Measurements from ENCODE around the gene SLC46A3.

SLC46A3 gene

GRCh38 chr13:28730762-28731161 lies 12.0 kb upstream of the SLC46A3 start:
- no peak for DNase-seq (ENCODE audit: low spot score)

- DNase-seq (ENCODE audit: low spot score) = no peak
Measured at GRCh38 chr13:28729541-28729940, 10.8 kb upstream of the SLC46A3 start.

- DNase-seq (ENCODE audit: low spot score) = no peak
Measured at GRCh38 chr13:28728642-28729041, 9.9 kb upstream of the SLC46A3 start.

- no peak for DNase-seq (ENCODE audit: low spot score)
Measured at GRCh38 chr13:28725046-28725610, 6.4 kb upstream of the SLC46A3 start.

- DNase-seq (ENCODE audit: low spot score) = no peak
Measured at GRCh38 chr13:28723806-28724205, 5.0 kb upstream of the SLC46A3 start.

GRCh38 chr13:28719227-28720055 lies 671 bp upstream of the SLC46A3 start:
- peak; percentile 20 for DNase-seq (ENCODE audit: low spot score)

- DNase-seq (ENCODE audit: low spot score) = peak; percentile 23
Measured at GRCh38 chr13:28718196-28718542, 601 bp downstream of the SLC46A3 start.

- DNase-seq (ENCODE audit: low spot score) = no peak
Measured at GRCh38 chr13:28717170-28717569, 1.6 kb downstream of the SLC46A3 start.

- no peak for DNase-seq (ENCODE audit: low spot score)
Measured at GRCh38 chr13:28716511-28716910, 2.3 kb downstream of the SLC46A3 start.

- DNase-seq (ENCODE audit: low spot score) = no peak
Measured at GRCh38 chr13:28714651-28715050, 4.1 kb downstream of the SLC46A3 start.

GRCh38 chr13:28710161-28710560 lies 8.6 kb downstream of the SLC46A3 start:
- no peak for DNase-seq (ENCODE audit: low spot score)

GRCh38 chr13:28707629-28708427 lies 10.9 kb downstream of the SLC46A3 start:
- peak; percentile 23 for DNase-seq (ENCODE audit: low spot score)

GRCh38 chr13:28705461-28706083 lies 13.2 kb downstream of the SLC46A3 start:
- DNase-seq (ENCODE audit: low spot score) = no peak

- no peak for DNase-seq (ENCODE audit: low spot score)
Measured at GRCh38 chr13:28704919-28705318, 13.9 kb downstream of the SLC46A3 start.

GRCh38 chr13:28704282-28704681 lies 14.5 kb downstream of the SLC46A3 start:
- DNase-seq (ENCODE audit: low spot score) = no peak

GRCh38 chr13:28699246-28699645 lies 19.5 kb downstream of the SLC46A3 start:
- no peak for DNase-seq (ENCODE audit: low spot score)

GRCh38 chr13:28697441-28697840 lies 21.3 kb downstream of the SLC46A3 start:
- no peak for DNase-seq (ENCODE audit: low spot score)

- peak; percentile 63 for DNase-seq (ENCODE audit: low spot score)
Measured at GRCh38 chr13:28693605-28694491, 24.9 kb downstream of the SLC46A3 start.

GRCh38 chr13:28685892-28686291 lies 32.9 kb downstream of the SLC46A3 start:
- no peak for DNase-seq (ENCODE audit: low spot score)

GRCh38 chr13:28685114-28685513 lies 33.7 kb downstream of the SLC46A3 start:
- DNase-seq (ENCODE audit: low spot score) = no peak

GRCh38 chr13:28684257-28684656 lies 34.5 kb downstream of the SLC46A3 start:
- peak; percentile 18 for DNase-seq (ENCODE audit: low spot score)

Measured in SW480 (cell line).